ENCODE results near the gene CCR3.

CCR3 gene

DNA sequence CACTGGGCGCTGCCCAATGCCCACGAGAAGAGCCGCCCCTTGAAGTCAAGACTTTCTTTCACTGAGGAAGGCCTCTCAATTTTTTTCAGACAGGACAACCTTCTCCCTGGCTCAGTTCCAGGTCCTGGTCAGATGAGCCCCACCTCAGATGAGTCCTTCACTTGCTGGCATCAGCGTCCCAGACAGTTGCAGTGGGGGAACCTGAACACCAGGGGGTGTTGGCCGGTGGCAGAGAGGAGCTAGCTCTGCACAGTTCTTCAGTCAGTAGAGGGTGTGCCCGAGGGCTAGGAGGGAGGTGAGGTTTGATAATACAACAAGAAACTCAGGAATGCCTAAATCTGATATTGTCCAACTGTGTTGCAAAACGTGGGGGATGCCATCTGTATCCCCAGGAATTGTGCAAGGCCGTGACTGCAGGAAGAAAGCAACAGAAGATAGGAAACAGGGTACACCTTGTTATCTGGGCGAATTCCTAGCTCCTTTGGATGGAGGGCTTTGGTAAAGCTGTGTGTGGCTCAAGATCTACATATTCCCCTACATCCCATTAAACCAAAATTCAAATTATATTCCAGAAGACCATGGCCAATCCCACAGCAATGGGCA, 34.3 kb downstream of the CCR3 start:
- DNase-seq, result peak; percentile 4

GRCh38 chr3:46277476-46277875, 35.2 kb downstream of the CCR3 start:
- no peak for DNase-seq

GRCh38 chr3:46278816-46279672, 36.8 kb downstream of the CCR3 start:
- DNase-seq, result no peak

DNA sequence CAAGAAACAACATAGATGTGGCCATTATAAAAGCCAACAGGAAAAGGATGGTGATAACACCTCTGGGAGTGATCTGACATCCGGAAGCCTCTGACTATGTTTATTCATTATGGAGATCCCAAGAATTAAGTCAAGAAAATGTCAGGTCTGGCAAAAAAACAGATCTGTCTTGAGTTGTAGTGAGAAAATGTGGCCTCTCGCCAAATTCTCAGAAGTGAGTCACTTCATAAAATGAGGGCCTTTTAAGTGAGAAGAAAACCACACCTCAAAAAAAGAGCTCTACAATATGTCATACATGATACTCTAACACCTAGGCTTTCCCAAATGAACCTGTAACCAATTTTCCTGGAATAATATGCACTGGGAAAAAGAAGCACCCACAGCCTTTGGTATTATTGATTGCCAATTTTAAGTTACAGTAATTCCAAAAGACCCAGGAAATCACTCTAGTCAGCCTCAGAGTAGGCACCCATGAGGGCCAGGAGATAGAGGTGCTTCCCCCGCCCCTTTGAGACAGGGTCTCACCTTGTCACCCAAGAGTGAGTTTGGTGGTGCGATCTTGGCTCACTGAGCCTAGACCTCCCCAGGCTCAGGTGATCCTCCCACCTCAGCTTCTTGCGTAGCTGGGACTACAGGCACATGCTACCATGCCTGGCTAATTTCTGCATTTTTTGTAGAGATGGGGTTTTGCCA, 38.0 kb downstream of the CCR3 start:
- DNase-seq, result peak; percentile 17

DNA sequence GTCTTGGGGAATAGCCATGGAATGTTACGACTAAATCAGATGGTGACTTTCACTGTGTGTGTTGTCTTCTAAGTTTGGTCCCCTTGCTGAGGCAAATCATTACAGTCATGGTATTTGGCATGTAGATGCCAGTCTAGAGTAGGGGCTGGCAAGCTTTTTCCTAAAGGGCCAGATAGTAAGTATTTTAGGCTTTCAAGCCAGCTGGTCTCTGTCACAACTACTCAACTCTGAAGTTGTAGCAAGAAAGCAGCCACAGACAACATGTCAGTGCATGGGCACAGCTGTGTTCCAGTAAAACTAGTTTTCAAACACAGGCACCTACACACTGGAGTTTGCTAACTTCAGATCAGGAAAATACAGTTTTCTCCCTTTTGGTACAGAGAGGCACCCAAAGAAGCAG, 39.3 kb downstream of the CCR3 start:
- DNase-seq, result no peak

DNA sequence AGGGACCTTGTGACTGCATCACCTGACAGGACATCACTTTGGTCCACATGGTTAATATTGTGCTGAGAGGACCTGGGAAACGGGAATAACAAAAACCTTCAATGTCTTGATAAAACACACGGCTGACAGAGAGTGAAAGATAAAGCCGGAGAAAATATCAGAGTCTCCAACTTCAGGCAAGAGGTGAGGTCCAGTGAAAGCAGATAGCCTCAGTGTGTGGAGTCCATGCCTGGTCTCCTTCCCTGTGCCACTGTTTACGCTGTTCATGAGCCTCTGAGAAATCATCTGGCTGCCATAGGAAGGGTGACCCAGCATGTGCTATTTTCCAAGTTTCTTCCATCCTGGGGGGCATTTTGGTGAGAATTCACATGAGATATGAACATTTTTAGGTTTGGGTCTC, 39.8 kb downstream of the CCR3 start:
- no peak for DNase-seq

DNA sequence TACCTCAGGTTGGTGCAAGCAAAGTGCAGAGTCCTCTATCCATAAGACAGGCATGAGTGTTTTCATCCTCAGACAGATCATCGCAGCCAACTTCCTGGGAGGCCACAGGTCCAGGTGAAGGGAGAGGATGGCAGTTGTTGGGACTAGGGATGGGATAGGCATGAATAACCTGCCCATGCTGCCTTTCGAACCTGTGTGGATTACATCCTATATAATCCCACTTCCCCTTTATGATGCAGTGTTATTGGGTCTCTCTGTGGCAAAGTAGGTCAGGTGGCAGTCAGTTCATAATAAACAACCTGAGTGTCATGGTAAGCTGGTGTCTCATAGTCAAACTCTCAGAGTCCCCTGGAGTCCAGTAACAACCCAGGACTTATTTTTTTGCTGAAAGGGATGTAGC, 40.4 kb downstream of the CCR3 start:
- no peak for DNase-seq

GRCh38 chr3:46283881-46284450, 41.7 kb downstream of the CCR3 start:
- no peak for DNase-seq

GRCh38 chr3:46284981-46285683, 42.9 kb downstream of the CCR3 start:
- DNase-seq, result no peak

GRCh38 chr3:46285931-46286619, 43.8 kb downstream of the CCR3 start:
- no peak for DNase-seq

DNA sequence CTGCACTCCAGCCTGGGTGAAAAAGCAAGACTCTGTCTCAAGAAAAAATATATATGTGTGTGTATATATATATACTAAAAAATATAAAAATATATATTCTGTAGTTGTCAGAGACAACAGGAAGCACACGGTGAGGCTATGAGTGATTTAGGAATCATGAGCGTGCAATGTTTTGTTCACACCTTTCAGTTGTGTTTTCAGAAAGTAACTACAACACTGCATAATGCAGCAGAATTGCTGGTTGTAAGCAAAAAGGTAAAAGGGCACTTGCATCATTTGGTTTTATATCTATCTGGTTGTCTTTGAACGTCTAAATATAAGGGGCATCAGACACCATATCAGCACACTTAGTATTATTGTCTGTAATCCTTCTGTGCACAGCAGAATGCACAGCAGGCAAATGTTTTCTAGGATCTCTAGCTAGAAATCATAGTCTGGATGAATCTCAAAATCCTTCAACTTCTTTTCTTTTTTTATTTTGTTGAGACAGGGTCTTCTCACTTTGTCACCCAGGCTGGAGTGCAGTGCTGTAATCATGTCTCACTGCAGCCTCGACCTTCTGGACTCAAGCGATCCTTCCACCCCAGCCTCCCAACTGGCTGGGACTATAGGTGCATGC, 44.8 kb downstream of the CCR3 start:
- DNase-seq, result no peak

GRCh38 chr3:46289551-46289950, 47.3 kb downstream of the CCR3 start:
- DNase-seq, result no peak

- DNase-seq, result no peak
Measured at GRCh38 chr3:46289966-46290365, 47.7 kb downstream of the CCR3 start.

GRCh38 chr3:46291046-46291445, 48.8 kb downstream of the CCR3 start:
- no peak for DNase-seq

DNA sequence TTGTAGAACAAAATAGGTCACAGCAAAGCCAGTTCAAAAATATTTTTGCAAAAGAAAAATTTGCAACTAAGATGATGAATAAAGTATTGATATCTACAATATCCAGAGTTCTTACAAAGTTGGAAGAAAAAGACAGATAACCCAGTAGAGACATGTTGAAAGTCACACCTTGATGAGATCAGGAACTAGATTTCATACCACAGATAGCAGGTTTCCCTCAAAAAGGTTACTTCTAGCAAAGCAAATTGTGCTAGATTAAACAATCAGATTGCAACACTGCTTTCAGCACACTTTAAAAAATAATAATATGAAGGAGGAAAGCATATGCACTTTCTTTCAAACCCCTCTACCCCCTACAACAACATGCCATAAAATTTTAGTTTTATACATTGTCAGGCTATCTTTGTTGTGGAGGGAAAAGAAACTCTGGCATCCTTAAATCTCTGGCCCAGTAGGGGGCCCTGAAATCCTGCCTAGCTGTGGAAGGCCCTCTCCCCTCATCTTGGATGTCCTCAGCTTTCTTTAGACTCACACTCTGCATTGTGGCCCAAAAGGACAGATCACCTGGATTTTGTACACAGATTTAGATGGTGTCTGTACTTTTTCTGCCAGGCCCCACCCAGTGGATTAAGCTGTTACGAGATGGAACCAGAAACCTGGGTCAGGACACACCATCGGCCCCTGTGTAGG, 50.9 kb downstream of the CCR3 start:
- no peak for DNase-seq

GRCh38 chr3:46293991-46294833, 52.0 kb downstream of the CCR3 start:
- no peak for DNase-seq

GRCh38 chr3:46296826-46297225, 54.6 kb downstream of the CCR3 start:
- DNase-seq, result no peak

- DNase-seq, result no peak
Measured at GRCh38 chr3:46297658-46298423, 55.6 kb downstream of the CCR3 start.

All from fibroblast of skin of scalp (primary cell).